ENCODE results near the gene PCDHGB2. TPM values are rescaled to one million over a fixed set of nuclear protein-coding genes. Genes with fewer than 3 reads are reported as not detected.

The PCDHGB2 gene
- total and polyA plus RNA-seq, 2 donors = 0.21 to 0.28 TPM

DNA sequence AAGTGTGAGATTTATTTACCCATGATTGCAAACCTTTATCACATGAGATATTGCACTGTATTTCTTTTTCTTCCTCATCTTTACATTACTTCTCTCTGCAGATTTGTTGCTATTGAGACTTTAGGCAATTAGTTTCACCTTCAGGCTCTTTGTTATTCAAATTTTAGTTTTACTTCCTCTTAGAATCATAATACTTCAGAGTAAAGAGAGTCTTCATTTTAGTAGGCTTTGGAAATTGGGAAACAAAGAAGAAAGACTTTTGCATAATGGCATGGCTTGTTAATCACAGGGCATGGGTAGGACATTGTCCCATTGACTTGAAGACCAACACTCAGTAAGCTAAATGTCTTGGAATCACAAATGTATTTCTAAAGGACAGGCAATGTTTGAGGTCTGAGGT is 2.9 kb downstream of the PCDHGB2 start:
- Histone ChIP-seq H3K4me3 (ENCODE audit: low read length in 2 of 2) (no peak overlapping the region), H3K36me3 (ENCODE audit: control insufficient read depth in 2 of 2, insufficient read depth in 2 of 2, low read length in 1 of 2) (no peaks in the 10 kb centered on the region), H3K9me3 (ENCODE audit: control insufficient read depth in 2 of 2, insufficient read depth in 1 of 2, low read length in 1 of 2) (peaks cover 24 to 37% of the 10 kb centered on the region in 2 donors), H3K4me1 (ENCODE audit: control insufficient read depth in 2 of 2, insufficient read depth in 2 of 2, low read length in 2 of 2) (peaks cover 0 to 3% of the 10 kb centered on the region in 2 donors), H3K27ac (ENCODE audit: low read depth in 1 of 2, low read length in 1 of 2) (no peak overlapping the region), H3K27me3 (ENCODE audit: control insufficient read depth in 2 of 2, insufficient read depth in 1 of 2, low read length in 1 of 2) (peaks cover 13 to 62% of the 10 kb centered on the region in 2 donors)
- DNase-seq (ENCODE audit: low read depth in 6 of 9, low spot score in 9 of 9) = no peak

- DNase-seq (ENCODE audit: low read depth in 6 of 9, low spot score in 9 of 9) = no peak
- Histone ChIP-seq H3K4me1 (ENCODE audit: control insufficient read depth in 2 of 2, insufficient read depth in 2 of 2, low read length in 2 of 2) (peaks cover 0 to 3% of the 10 kb centered on the region in 2 donors), H3K36me3 (ENCODE audit: control insufficient read depth in 2 of 2, insufficient read depth in 2 of 2, low read length in 1 of 2) (no peaks in the 10 kb centered on the region), H3K27me3 (ENCODE audit: control insufficient read depth in 2 of 2, insufficient read depth in 1 of 2, low read length in 1 of 2) (peaks cover 13 to 62% of the 10 kb centered on the region in 2 donors), H3K4me3 (ENCODE audit: low read length in 2 of 2) (no peak within 1 kb of the TSS), H3K9me3 (ENCODE audit: control insufficient read depth in 2 of 2, insufficient read depth in 1 of 2, low read length in 1 of 2) (peaks cover 24 to 37% of the 10 kb centered on the region in 2 donors), H3K27ac (ENCODE audit: low read depth in 1 of 2, low read length in 1 of 2) (no peak within 1 kb of the TSS)
- WGBS = 29% methylated on average over 34 of the region's 34 CpGs
Measured at GRCh38 chr5:141363952-141364660, 4.3 kb downstream of the PCDHGB2 start, which contains the start of gene PCDHGA5. PCDHGA5 (plus strand) TSS chr5:141364162; CDS start chr5:141364331, 169 bp downstream.

GRCh38 chr5:141366016-141366896 is 6.5 kb downstream of the PCDHGB2 start:
- 41% methylated on average over 46 of the region's 46 CpGs for WGBS
- Histone ChIP-seq H3K36me3 (ENCODE audit: control insufficient read depth in 2 of 2, insufficient read depth in 2 of 2, low read length in 1 of 2) (no peaks in the 10 kb centered on the region), H3K9me3 (ENCODE audit: control insufficient read depth in 2 of 2, insufficient read depth in 1 of 2, low read length in 1 of 2) (peaks cover 19 to 43% of the 10 kb centered on the region in 2 donors), H3K27me3 (ENCODE audit: control insufficient read depth in 2 of 2, insufficient read depth in 1 of 2, low read length in 1 of 2) (peaks cover 10 to 65% of the 10 kb centered on the region in 2 donors), H3K4me1 (ENCODE audit: control insufficient read depth in 2 of 2, insufficient read depth in 2 of 2, low read length in 2 of 2) (no peaks in the 10 kb centered on the region), H3K4me3 (ENCODE audit: low read length in 2 of 2) (no peak overlapping the region), H3K27ac (ENCODE audit: low read depth in 1 of 2, low read length in 1 of 2) (no peak overlapping the region)
- no peak for DNase-seq (ENCODE audit: low read depth in 6 of 9, low spot score in 9 of 9)

DNA sequence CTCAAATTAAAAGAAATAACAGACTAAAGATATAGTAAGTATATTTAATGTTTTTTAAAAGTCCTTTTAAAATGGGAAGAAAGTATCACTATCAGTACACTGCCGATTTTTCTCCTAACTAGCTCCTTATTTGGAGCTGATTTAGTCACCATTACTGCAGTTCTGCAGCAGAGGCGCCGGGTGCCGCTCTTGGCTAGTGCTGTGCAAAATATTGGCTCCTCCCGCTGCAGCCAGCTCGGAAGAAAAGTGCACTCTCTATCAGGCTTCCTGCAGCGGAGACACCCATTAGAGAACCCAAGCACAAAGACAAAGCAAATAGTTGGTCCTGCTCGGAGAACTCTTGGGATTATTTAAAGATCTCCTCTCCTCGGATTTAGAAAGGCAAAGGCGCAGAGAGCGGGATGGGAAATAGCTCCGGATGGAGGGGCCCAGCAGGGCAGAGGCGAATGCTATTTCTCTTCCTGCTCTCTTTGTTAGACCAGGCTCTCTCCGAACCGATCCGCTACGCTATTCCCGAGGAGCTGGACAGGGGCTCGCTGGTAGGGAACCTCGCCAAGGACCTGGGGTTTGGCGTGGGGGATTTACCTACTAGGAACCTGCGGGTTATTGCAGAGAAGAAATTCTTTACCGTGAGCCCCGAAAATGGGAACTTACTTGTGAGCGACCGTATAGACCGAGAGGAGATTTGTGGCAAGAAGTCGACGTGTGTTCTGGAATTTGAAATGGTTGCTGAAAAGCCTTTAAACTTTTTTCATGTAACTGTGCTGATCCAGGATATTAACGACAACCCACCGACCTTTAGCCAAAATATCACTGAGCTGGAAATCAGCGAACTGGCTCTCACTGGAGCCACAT is 10.4 kb downstream of the PCDHGB2 start, which contains the start of gene PCDHGB3:
Gene PCDHGB3 (plus strand): TSS at position 249 of the 855 bp plus-strand sequence. CDS start 153 bp downstream, at position 402.
- DNase-seq (ENCODE audit: low read depth in 6 of 9, low spot score in 9 of 9) = peak in 1 of 9 donors; percentile 39
- H3K36me3 ChIP-seq (ENCODE audit: control insufficient read depth in 2 of 2, insufficient read depth in 2 of 2, low read length in 1 of 2) = no peaks in the 10 kb centered on the region
- H3K9me3 ChIP-seq (ENCODE audit: control insufficient read depth in 2 of 2, insufficient read depth in 1 of 2, low read length in 1 of 2) = peaks cover 16 to 49% of the 10 kb centered on the region in 2 donors
- no peaks in the 10 kb centered on the region for H3K4me1 ChIP-seq (ENCODE audit: control insufficient read depth in 2 of 2, insufficient read depth in 2 of 2, low read length in 2 of 2)
- peaks cover 0 to 68% of the 10 kb centered on the region in 2 donors for H3K27me3 ChIP-seq (ENCODE audit: control insufficient read depth in 2 of 2, insufficient read depth in 1 of 2, low read length in 1 of 2)
- no peak within 1 kb of the TSS for H3K27ac ChIP-seq (ENCODE audit: low read depth in 1 of 2, low read length in 1 of 2)
- peak within 1 kb of the TSS; percentile 12 to 19 for H3K4me3 ChIP-seq (ENCODE audit: low read length in 2 of 2)
- 18% methylated on average over 32 of the region's 32 CpGs for WGBS

GRCh38 chr5:141371572-141372475 is 12.0 kb downstream of the PCDHGB2 start:
- H3K4me3 ChIP-seq (ENCODE audit: low read length in 2 of 2) = no peak overlapping the region
- H3K27ac ChIP-seq (ENCODE audit: low read depth in 1 of 2, low read length in 1 of 2) = no peak overlapping the region
- H3K9me3 ChIP-seq (ENCODE audit: control insufficient read depth in 2 of 2, insufficient read depth in 1 of 2, low read length in 1 of 2) = peaks cover 12 to 50% of the 10 kb centered on the region in 2 donors
- H3K4me1 ChIP-seq (ENCODE audit: control insufficient read depth in 2 of 2, insufficient read depth in 2 of 2, low read length in 2 of 2) = no peaks in the 10 kb centered on the region
- peaks cover 0 to 65% of the 10 kb centered on the region in 2 donors for H3K27me3 ChIP-seq (ENCODE audit: control insufficient read depth in 2 of 2, insufficient read depth in 1 of 2, low read length in 1 of 2)
- H3K36me3 ChIP-seq (ENCODE audit: control insufficient read depth in 2 of 2, insufficient read depth in 2 of 2, low read length in 1 of 2) = no peaks in the 10 kb centered on the region
- 44% methylated on average over 69 of the region's 69 CpGs for WGBS
- no peak for DNase-seq (ENCODE audit: low read depth in 6 of 9, low spot score in 9 of 9)

DNA sequence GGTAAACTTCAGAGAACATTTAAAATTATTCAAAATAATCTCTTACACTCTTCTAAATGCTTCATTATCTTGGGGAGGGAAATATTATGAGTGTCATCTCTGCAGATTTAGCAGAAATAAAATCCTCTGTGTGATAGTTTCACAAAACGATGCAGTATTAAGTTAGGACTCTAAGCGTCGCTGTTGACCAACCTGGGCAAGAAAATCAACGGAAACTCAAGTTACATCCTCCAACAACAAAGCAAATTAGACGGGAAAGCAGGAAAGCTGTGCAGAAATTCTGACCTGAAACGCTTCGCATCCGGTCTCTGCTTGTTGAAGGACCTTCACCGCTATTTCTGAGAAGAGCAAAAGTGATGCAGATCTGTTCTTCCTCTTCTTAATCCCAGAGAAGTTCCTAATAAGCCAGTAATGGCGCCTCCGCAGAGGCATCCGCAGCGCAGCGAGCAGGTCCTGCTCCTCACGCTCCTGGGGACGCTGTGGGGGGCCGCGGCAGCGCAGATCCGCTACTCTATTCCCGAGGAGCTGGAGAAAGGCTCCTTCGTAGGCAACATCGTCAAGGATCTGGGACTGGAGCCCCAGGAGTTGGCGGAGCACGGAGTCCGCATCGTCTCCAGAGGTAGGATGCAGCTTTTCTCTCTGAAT is 14.0 kb downstream of the PCDHGB2 start, which contains the start of gene PCDHGA6:
Gene PCDHGA6 (plus strand): TSS at position 219 of the 645 bp plus-strand sequence. CDS start 193 bp downstream, at position 412.
- WGBS = 28% methylated on average over 27 of the region's 27 CpGs
- Histone ChIP-seq H3K36me3 (ENCODE audit: control insufficient read depth in 2 of 2, insufficient read depth in 2 of 2, low read length in 1 of 2) (no peaks in the 10 kb centered on the region), H3K4me1 (ENCODE audit: control insufficient read depth in 2 of 2, insufficient read depth in 2 of 2, low read length in 2 of 2) (no peaks in the 10 kb centered on the region), H3K27me3 (ENCODE audit: control insufficient read depth in 2 of 2, insufficient read depth in 1 of 2, low read length in 1 of 2) (peaks cover 0 to 61% of the 10 kb centered on the region in 2 donors), H3K4me3 (ENCODE audit: low read length in 2 of 2) (no peak within 1 kb of the TSS), H3K27ac (ENCODE audit: low read depth in 1 of 2, low read length in 1 of 2) (no peak within 1 kb of the TSS), H3K9me3 (ENCODE audit: control insufficient read depth in 2 of 2, insufficient read depth in 1 of 2, low read length in 1 of 2) (peaks cover 12 to 54% of the 10 kb centered on the region in 2 donors)
- DNase-seq (ENCODE audit: low read depth in 6 of 9, low spot score in 9 of 9) = peak in 1 of 9 donors; percentile 9

- 69% methylated on average over 14 of the region's 14 CpGs for WGBS
- H3K27ac ChIP-seq (ENCODE audit: low read depth in 1 of 2, low read length in 1 of 2) = no peak overlapping the region
- no peaks in the 10 kb centered on the region for H3K4me1 ChIP-seq (ENCODE audit: control insufficient read depth in 2 of 2, insufficient read depth in 2 of 2, low read length in 2 of 2)
- peaks cover 0 to 59% of the 10 kb centered on the region in 2 donors for H3K27me3 ChIP-seq (ENCODE audit: control insufficient read depth in 2 of 2, insufficient read depth in 1 of 2, low read length in 1 of 2)
- DNase-seq (ENCODE audit: low read depth in 6 of 9, low spot score in 9 of 9) = no peak
- no peak overlapping the region for H3K4me3 ChIP-seq (ENCODE audit: low read length in 2 of 2)
- peaks cover 12 to 54% of the 10 kb centered on the region in 2 donors for H3K9me3 ChIP-seq (ENCODE audit: control insufficient read depth in 2 of 2, insufficient read depth in 1 of 2, low read length in 1 of 2)
- no peaks in the 10 kb centered on the region for H3K36me3 ChIP-seq (ENCODE audit: control insufficient read depth in 2 of 2, insufficient read depth in 2 of 2, low read length in 1 of 2)
Measured at GRCh38 chr5:141374627-141375026, 14.8 kb downstream of the PCDHGB2 start.

Data from thymus (tissue), 11 donors.